B cell (primary cell): ENCODE measurements around the gene C5orf15.

ENCODE experiments used
- EZH2 ChIP-seq: IDR thresholded peaks from 2 replicates; pipeline ENCODE4 v1.6.1; 2012; ENCODE audit warnings: borderline replicate concordance, low read depth, mild to moderate bottlenecking, moderate library complexity, low read length; ENCODE audit not compliant: insufficient read depth, poor library complexity, severe bottlenecking
- TF ChIP-seq, protein P1 (sequence below): fragments of 200-600 bp; IDR thresholded peaks from one replicate; pipeline ENCODE4 v1.8.0; 2022; ENCODE audit warnings: antibody characterized with exemption, mild to moderate bottlenecking

GRCh38 chr5:133994990-133995333 is 26.5 kb upstream of the C5orf15 start:
- TF ChIP-seq, protein P1, sequence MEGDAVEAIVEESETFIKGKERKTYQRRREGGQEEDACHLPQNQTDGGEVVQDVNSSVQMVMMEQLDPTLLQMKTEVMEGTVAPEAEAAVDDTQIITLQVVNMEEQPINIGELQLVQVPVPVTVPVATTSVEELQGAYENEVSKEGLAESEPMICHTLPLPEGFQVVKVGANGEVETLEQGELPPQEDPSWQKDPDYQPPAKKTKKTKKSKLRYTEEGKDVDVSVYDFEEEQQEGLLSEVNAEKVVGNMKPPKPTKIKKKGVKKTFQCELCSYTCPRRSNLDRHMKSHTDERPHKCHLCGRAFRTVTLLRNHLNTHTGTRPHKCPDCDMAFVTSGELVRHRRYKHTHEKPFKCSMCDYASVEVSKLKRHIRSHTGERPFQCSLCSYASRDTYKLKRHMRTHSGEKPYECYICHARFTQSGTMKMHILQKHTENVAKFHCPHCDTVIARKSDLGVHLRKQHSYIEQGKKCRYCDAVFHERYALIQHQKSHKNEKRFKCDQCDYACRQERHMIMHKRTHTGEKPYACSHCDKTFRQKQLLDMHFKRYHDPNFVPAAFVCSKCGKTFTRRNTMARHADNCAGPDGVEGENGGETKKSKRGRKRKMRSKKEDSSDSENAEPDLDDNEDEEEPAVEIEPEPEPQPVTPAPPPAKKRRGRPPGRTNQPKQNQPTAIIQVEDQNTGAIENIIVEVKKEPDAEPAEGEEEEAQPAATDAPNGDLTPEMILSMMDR, result no peak
- no peak for TF ChIP-seq EZH2
